OCI-M1 (cell line): ENCODE results near the gene CNTN3.
A peak's percentile ranks its signal among the peaks of the same experiment; 100 is the strongest.

Experiments used
- DNase-seq: peaks from one replicate; lab custom pipeline; 2025; lab: John Stamatoyannopoulos, UW

Gene CNTN3

DNA sequence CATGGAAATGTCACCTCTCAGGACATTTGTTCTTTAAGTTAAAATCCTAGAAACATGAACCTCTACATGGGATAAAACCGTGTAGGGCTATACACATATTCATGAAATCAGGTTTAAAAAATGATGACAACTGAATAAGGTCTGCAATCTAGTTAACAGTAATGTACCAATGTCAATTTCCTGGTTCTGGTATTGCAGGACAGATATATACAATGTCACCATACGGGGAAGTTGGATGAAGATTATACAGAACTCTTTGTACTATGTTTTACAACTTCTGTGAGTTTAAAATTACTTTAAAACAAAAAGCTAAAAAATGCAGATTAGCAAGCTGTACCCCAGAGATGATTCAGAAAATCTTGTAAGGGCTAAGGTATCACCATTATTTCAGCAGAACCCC lies 6.7 kb downstream of the CNTN3 start:
- no peak for DNase-seq

DNA sequence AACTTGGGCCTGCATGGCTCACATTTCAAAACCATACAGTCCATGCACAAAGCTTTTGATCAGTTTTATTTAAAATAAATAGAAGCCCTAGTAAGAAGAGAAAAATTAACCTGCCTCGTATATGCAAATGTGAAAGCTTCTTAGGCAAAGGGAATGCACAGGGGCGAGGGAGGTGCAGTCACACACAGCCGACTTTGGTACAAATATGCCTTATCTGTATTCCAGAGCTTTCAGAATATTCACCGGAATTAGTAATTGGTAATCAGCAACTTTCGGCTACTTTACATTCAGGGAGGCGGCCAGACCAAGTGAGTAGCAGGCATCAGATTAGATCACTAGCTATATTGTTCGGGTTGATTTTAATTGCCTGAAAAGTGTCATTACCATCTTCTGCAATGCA lies 7.5 kb downstream of the CNTN3 start:
- no peak for DNase-seq

DNA sequence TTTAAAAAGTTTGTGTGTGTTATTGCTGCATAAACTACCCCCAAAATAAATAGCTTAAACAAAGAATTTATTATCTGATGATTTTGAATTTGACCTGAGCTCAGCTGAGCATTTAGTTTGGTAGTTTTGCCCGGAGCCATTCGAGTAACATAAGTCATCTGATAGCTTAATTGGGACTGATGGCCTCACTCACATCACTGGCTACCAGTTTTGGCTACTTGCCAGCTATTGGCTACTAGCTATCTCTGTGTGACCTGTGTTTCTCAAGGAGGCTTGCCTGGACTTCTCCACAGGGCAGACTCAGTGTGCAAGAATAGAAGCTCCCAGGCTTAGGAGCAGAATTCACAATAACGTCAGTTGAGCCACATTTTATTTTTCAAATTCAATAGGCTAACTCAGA lies 9.0 kb downstream of the CNTN3 start:
- DNase-seq: no peak

DNA sequence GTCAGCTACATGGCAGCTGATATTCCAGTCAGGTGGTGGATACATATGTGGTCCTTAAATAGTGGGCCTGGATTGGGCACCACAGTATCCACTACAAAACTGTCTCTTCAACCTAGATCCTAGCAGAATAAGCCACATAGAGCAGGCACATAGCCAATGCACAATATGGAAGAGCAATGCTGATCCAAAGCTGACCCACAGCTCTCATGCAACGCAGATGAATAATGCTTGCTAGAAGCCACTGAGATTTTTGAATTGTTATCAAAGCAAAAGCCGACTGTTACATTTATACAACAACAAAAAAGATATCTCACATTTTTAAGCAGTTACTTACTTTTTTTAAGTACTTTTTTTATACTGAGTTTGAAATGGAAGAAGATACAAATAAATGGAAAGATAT lies 11.2 kb downstream of the CNTN3 start:
- DNase-seq: no peak

DNA sequence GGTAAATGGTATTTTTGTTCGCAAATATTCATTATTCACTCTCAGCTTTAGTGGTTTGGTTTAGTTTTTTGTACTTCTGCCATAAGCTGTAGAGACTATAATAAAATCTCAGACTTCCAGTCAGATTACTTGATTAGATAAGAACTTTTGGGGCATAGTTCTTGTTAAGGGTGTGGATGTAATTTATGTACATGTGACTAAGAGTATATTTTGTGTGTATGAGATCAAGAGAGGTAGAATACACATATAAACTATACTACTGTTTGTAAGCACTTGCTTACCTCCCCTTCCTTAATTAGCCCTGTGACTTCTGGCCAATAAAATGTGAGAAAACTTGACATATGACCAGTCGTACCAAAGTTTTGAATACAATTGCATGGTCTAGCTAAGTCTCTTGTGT lies 12.0 kb downstream of the CNTN3 start:
- no peak for DNase-seq

DNA sequence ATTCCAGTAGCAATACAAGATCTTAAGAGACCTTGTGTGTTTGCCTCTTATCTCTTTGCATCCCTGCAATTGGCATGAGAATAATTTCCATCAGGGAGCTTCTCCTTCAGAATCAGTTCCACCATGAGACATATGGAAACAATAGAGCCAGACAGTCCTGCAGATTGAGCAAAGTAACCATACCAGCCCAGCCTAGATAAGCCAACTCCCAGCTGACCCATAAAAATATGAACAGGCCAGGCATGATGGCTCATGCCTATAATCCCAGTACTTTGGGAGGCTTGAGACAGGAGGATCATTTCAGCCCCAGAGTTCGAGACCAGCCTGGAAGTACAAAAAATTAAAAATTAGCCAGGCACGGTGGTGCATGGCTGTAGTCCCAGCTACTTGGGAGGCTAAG lies 12.7 kb downstream of the CNTN3 start:
- DNase-seq: no peak

DNA sequence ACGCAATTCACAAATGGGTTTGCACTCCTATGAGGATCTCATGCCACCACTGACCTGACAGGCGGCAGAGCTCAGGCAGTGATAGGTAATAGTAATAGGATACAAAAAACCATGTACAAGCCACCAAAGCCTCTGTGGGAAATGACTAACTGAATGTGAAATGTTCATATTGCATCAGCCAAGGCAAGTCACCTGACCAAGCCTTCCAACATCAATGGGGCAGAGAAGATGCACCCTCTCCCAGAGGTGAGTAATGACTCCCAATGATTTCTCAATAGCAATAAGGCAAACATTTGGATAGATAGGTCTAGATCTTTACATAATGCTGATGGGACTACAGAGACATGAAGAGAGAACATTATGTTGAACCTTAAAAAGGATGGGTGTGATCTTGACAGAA lies 14.9 kb downstream of the CNTN3 start:
- DNase-seq: no peak

DNA sequence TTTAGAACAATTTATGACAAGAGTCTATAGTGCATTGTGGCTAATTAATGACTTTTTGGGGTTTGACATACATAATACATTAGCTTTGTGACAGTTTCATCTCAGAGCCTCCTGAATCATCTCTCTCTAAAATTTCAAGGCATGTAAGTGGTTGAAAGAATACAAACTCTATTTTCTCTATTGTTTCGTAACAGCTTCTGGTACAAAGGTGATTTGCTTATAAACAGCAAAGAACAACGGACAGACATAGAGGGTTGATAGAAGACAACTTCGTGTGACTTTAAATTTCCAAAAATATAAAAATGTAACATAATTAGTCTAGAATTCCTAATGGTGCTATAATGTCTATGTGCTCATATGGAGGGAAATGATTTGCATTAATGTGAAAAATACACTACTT lies 21.3 kb downstream of the CNTN3 start:
- no peak for DNase-seq

DNA sequence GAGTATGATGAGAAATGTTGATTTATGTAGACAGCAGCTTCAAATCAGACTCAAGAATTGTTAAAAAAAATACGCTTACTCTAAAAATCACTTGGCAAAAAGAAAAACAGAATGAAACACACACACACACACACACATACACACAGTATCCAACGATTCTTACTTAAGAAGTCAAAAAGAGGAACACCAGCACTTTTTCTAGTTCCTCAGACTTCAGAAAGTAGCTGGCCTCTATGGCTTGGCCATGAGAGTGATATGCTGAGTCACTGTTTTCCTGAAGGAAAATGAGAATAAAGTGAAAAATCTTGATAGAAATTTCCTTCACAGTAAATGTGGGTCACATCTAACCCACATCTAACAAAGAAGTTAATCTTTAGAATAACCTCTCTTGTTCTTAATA lies 22.1 kb downstream of the CNTN3 start:
- peak; percentile 83 for DNase-seq

DNA sequence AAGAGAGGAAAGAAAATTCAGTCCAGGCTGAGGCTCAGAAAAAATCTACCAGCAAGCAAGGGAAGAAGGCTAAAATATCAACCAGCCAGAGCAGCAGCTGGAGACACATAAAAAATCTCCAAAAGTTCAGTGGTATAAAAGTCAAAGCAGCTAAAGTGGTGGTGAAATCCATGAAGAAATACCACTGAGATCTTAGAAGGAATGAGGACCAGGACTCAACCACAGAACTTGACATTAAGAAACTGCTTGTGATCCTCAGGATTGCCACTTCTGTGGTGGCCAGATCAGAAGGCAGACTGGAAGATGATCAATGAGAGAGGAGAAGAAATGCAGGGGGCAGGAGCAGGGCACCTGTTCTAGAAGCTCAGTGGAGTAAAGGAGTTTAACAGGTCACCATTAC lies 22.5 kb downstream of the CNTN3 start:
- DNase-seq: no peak

DNA sequence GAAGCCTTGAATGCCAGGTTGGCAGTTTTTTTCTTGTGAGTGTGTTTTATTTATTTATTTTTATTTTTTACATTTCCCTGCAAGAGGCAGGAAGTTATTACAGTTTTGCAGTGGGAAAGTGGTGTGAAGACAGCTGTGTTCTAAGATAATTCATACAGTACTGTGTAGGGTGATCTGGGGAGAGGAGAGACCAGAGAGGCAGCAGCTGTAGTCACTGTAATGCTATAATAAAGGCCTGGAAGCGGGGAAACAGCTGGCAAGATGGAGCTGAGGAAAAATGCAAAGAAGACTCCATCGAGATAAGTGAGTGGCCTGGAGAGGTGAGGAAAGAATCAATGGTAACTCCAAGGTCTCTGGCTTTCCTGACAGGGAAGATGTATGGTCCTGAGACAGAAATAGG lies 23.1 kb downstream of the CNTN3 start:
- DNase-seq: no peak

DNA sequence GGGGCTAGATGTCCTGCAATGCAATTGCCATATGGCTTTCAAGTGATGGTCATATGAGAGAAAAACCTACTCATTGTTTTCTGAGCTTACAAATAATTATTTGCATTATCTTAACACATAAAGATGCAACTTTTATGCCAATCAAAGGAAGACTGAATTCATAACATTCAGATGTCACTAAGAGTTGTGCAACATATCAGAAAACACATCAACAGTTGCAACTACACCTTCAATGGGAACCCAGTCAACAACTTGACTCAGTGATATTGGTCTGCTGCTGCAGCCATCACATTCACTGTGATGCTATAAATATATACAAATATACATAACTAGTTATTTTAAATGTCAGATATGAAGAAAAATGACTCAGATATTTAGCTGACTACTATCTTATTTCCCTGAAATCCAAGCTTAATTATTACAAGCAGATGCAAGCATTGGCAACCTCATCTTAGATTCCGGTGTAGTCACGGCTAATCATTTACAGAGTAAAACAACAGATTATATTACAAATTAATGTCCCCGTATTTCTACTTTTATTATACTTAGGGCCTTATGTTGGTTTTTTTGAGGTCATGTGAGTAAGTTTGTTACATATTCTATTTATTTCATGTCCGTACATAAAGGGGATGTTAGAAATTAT lies 23.7 kb downstream of the CNTN3 start:
- no peak for DNase-seq

DNA sequence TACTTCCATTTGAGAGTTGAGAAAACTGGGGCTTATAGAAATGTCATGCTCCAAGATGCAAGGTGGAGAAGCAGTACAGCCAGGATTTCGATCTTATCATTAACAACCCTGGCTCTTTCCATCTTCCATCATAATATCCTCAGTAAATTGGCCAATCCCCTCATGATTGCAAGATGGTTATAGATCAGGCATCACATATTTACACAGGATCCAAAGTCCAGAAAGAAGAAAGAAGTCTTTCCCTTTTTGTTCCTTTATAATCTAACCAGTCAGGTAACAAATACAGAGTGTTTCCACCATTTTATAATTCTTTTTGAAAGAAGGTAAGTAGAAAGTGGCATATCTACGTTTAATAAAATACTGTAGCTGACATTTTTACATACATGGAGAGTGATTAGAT lies 29.7 kb downstream of the CNTN3 start:
- no peak for DNase-seq

DNA sequence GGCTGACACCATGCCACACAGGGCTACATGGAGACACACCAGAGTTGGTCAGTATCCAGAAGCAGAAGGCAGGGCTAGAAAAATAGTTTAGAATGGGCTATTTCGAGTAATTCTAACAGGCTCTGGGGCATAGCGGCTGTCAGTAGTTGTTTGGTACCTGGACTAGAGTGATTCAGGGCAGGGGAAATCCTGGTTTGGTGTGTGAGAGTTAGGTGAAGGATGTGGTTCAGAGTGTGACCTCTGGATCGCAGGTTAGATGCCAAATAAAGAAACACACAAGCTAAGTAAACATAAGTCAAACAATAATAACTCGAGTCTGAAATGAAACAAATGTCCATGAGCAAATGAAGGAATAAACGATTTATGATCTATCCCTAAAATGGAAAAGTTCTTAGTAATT lies 31.5 kb downstream of the CNTN3 start:
- no peak for DNase-seq

DNA sequence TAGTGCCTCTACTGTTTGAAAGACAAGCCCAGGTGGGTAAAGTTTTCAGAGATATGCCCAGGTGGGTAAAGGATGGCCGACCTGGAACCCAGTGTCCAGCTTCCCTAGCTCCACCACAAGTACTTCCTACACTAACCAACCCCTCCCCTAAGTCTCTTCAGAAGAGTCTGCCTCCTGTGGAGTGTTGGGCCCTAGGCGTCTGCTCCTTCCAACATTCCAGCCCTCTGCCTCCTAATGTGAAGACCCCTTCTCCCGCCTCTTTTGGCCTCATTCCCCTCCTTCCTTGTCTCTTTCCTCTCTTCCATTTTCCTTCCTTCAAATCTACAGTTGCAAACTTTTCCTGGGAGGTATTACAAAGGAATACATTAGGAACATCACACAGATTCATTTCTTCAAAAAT lies 38.6 kb downstream of the CNTN3 start:
- DNase-seq: no peak

DNA sequence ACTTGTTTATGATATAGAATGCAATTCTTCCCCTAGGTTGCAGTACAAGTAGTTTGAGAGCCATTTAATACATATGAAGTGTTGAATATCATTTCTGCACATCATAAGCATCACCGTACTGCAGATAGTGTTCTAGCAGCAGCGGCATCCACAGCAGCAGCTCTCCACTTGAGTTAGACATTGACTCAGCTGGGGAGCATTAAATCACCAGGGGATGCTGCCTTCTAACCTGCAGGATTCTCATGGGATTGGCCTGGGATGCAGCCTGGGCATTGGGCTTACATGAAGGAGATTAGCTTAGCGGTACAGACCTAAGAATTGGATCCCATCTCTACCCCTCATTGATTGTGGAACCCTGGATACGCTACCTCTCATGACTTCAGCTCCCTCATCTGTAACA lies 43.3 kb downstream of the CNTN3 start:
- no peak for DNase-seq
